ENCODE data around the gene YPEL2. TPM values are rescaled to one million over a fixed set of nuclear protein-coding genes. Genes with fewer than 3 reads are reported as not detected.

YPEL2 gene
- total and polyA plus RNA-seq, 2 donors (not counting 1 experiment from before 2014, with no cell fraction given) = 20.7 to 51.8 TPM

DNA sequence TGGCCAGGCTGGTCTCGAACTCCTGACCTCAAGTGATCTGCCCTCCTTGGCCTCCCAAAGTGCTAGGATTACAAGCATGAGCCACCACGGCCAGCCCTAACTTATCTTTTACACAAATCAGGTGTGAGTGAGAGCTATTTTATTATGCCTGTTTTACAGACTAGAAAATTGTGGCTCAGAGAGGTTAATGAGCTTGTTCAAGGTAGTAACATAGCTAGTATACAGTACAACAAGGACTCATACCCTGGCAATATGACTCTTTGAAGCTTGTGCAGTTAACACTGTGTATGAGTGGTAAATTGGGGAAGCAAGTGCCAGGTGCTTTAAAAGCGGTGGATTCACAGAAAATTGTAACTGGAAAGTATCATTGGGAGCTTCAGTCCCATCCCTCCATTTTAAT is 49.0 kb downstream of the YPEL2 start:
- H3K4me1 Mint-ChIP-seq = peaks cover 27% of the 10 kb centered on the region
- H3K27ac Mint-ChIP-seq = no peak overlapping the region
- Histone ChIP-seq H2AFZ (ENCODE audit: insufficient read depth, low read depth, low read length, poor library complexity, severe bottlenecking) (no peak overlapping the region), H4K20me1 (ENCODE audit: control insufficient read depth, insufficient read depth, low read length, poor library complexity, severe bottlenecking) (peaks cover 55% of the 10 kb centered on the region), H3K9me3 (ENCODE audit: control extremely low read depth in 1 of 3, control insufficient read depth in 2 of 3, insufficient read depth in 1 of 3, low read length in 2 of 3) (no peaks in the 10 kb centered on the region), H3K4me2 (replicated peaks; ENCODE audit: low read depth, low read length, poor library complexity, severe bottlenecking) (no peak overlapping the region), H3K36me3 (replicated peaks in 1 of 2; ENCODE audit: control extremely low read depth in 1 of 2, control insufficient read depth in 1 of 2, extremely low read depth in 1 of 2, insufficient read depth in 2 of 2, low read length in 1 of 2) (peaks cover 0 to 19% of the 10 kb centered on the region in 2 experiments), H3K4me3 (ENCODE audit: control extremely low read depth in 1 of 5, extremely low read depth in 1 of 5, insufficient read depth in 1 of 5, low read depth in 2 of 5, low read length in 4 of 5) (no peak overlapping the region), H3K27ac (ENCODE audit: low read length in 2 of 2) (no peak overlapping the region), H3K4me1 (ENCODE audit: control insufficient read depth in 2 of 2, insufficient read depth in 2 of 2, low read length in 2 of 2) (peaks cover 14 to 27% of the 10 kb centered on the region in 2 donors), H3K9ac (ENCODE audit: low read length) (no peak overlapping the region), H3K27me3 (replicated peaks in 1 of 4; ENCODE audit: control extremely low read depth in 1 of 4, control insufficient read depth in 3 of 4, insufficient read depth in 4 of 4, low read length in 3 of 4) (no peaks in the 10 kb centered on the region), H3K79me2 (ENCODE audit: control insufficient read depth, insufficient read depth, low read length) (peaks cover 86% of the 10 kb centered on the region)
- no CpG with 5 or more reads among the region's 3 CpGs for WGBS (ENCODE audit: insufficient coverage)
- no peaks in the 10 kb centered on the region for H3K27me3 Mint-ChIP-seq
- DNase-seq (no peak), ATAC-seq (ENCODE audit: low read depth) (no peak)
- TF ChIP-seq, protein P1, sequence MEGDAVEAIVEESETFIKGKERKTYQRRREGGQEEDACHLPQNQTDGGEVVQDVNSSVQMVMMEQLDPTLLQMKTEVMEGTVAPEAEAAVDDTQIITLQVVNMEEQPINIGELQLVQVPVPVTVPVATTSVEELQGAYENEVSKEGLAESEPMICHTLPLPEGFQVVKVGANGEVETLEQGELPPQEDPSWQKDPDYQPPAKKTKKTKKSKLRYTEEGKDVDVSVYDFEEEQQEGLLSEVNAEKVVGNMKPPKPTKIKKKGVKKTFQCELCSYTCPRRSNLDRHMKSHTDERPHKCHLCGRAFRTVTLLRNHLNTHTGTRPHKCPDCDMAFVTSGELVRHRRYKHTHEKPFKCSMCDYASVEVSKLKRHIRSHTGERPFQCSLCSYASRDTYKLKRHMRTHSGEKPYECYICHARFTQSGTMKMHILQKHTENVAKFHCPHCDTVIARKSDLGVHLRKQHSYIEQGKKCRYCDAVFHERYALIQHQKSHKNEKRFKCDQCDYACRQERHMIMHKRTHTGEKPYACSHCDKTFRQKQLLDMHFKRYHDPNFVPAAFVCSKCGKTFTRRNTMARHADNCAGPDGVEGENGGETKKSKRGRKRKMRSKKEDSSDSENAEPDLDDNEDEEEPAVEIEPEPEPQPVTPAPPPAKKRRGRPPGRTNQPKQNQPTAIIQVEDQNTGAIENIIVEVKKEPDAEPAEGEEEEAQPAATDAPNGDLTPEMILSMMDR (IDR thresholded peaks at IDR 0.05) = no peak
- no peak for TF ChIP-seq EZH2 (IDR thresholded peaks at IDR 0.05; ENCODE audit: borderline replicate concordance, insufficient read depth, low read depth, low read length, poor library complexity, severe bottlenecking)
- intact Hi-C loops (cut with micrococcal nuclease) = no loop called here
- ChIA-PET POLR2A (interaction anchor here (0.9 kb wide), 1 partner anchor 31 kb away, joined by 6 read pairs; no protein-coding TSS in a partner anchor), CTCF (interaction anchor here (0.6 to 1.6 kb wide), 4 partner anchors 14 to 452 kb away, joined by 3 to 6 read pairs (median 4); no protein-coding TSS in a partner anchor)
- H3K9me3 Mint-ChIP-seq (ENCODE audit: insufficient read depth) = no peaks in the 10 kb centered on the region
- no peak overlapping the region for H3K4me3 Mint-ChIP-seq

DNA sequence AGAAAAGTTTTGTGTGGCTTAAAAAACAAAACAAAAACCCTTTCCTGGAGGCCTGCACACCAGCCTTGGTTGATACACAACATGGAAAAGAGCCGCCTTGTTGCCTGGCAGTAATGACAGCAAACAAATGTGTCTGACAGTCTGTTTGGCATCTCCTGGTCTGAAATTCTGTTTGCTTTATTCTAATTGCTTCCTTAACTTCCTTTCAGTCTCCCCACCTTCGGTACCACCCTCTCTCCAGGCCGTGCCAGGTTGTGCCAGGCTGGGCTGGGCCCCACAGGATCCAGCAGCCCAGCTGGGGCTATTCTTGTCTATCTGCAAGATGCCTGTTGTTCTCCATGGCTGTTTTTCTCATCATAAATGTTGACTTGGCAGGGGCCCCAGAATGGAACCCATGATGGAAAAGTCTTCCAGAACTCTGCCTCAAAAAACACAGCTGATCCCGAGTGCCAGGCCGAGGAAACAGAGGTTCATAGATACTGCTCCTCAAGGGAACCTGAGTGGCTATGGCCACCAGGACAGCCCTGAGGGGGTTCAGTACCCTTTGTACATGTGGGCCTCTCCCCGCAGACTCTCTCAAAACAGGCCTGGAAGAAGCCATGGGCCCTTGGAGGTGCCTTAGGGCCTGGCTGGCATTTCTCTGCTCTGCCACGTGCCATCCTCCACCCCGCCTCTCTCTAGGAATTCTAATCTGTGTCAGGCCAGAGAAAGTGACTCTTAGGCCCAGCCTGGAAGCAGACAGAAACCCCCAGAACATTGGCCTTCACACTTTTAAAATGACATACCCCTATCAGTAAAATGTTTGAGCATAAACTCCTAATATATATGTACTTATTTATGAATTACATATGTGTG is 50.5 kb downstream of the YPEL2 start:
- H3K27ac Mint-ChIP-seq = no peak overlapping the region

More for the DNA sequence above, 50.5 kb downstream of the YPEL2 start:
- H3K4me3 Mint-ChIP-seq = no peak overlapping the region
- no peaks in the 10 kb centered on the region for H3K9me3 ChIP-seq (ENCODE audit: control extremely low read depth in 1 of 3, control insufficient read depth in 2 of 3, insufficient read depth in 1 of 3, low read length in 2 of 3)
- no peaks in the 10 kb centered on the region for H3K27me3 Mint-ChIP-seq
- WGBS (ENCODE audit: insufficient coverage) = 76% methylated on average over 6 of the region's 8 CpGs
- H3K9ac ChIP-seq (ENCODE audit: low read length) = no peak overlapping the region
- H3K9me3 Mint-ChIP-seq (ENCODE audit: insufficient read depth) = no peaks in the 10 kb centered on the region
- H3K4me2 ChIP-seq (replicated peaks; ENCODE audit: low read depth, low read length, poor library complexity, severe bottlenecking) = no peak overlapping the region
- peaks cover 74% of the 10 kb centered on the region for H3K79me2 ChIP-seq (ENCODE audit: control insufficient read depth, insufficient read depth, low read length)
- intact Hi-C loops (cut with micrococcal nuclease) = no loop called here
- H3K4me1 ChIP-seq (ENCODE audit: control insufficient read depth in 2 of 2, insufficient read depth in 2 of 2, low read length in 2 of 2) = peaks cover 4 to 16% of the 10 kb centered on the region in 2 donors
- H3K36me3 ChIP-seq (replicated peaks in 1 of 2; ENCODE audit: control extremely low read depth in 1 of 2, control insufficient read depth in 1 of 2, extremely low read depth in 1 of 2, insufficient read depth in 2 of 2, low read length in 1 of 2) = peaks cover 0 to 19% of the 10 kb centered on the region in 2 experiments
- ChIA-PET CTCF (interaction anchor here (0.6 to 1.2 kb wide), 2 partner anchors 52 to 148 kb away, joined by 3 to 4 read pairs; no protein-coding TSS in a partner anchor), POLR2A (interaction anchor here (0.6 kb wide), 1 partner anchor 58 kb away, joined by 3 read pairs; no protein-coding TSS in a partner anchor)
- no peak overlapping the region for H2AFZ ChIP-seq (ENCODE audit: insufficient read depth, low read depth, low read length, poor library complexity, severe bottlenecking)
- TF ChIP-seq, protein P1 (IDR thresholded peaks at IDR 0.05) = no peak
- TF ChIP-seq EZH2 (IDR thresholded peaks at IDR 0.05; ENCODE audit: borderline replicate concordance, insufficient read depth, low read depth, low read length, poor library complexity, severe bottlenecking) = no peak
- H3K4me1 Mint-ChIP-seq = peaks cover 16% of the 10 kb centered on the region
- H3K27ac ChIP-seq (ENCODE audit: low read length in 2 of 2) = no peak overlapping the region
- DNase-seq (no peak), ATAC-seq (ENCODE audit: low read depth) (no peak)
- H3K4me3 ChIP-seq (ENCODE audit: control extremely low read depth in 1 of 5, extremely low read depth in 1 of 5, insufficient read depth in 1 of 5, low read depth in 2 of 5, low read length in 4 of 5) = no peak overlapping the region
- H3K27me3 ChIP-seq (replicated peaks in 1 of 4; ENCODE audit: control extremely low read depth in 1 of 4, control insufficient read depth in 3 of 4, insufficient read depth in 4 of 4, low read length in 3 of 4) = no peaks in the 10 kb centered on the region
- H4K20me1 ChIP-seq (ENCODE audit: control insufficient read depth, insufficient read depth, low read length, poor library complexity, severe bottlenecking) = peaks cover 61% of the 10 kb centered on the region

Data from B cell (primary cell).